Loucy (cell line): ENCODE data around the gene GOT1.

Source experiments
- CTCF ChIP-seq: fragments of 200-600 bp; sonication (generic); conservative IDR thresholded peaks from 2 replicates; pipeline ENCODE4 v1.5.1; 2014; ENCODE audit warnings: mild to moderate bottlenecking, antibody characterized with exemption, low read length
- EZH2phosphoT487 ChIP-seq: fragments of 200-600 bp; IDR thresholded peaks from 2 replicates; pipeline ENCODE4 v1.6.1; 2018; ENCODE audit warnings: antibody characterized with exemption, mild to moderate bottlenecking, moderate library complexity, borderline replicate concordance

- TF ChIP-seq CTCF (no peak), EZH2phosphoT487 (no peak)
Observed at GRCh38 chr10:99449023-99449422, 18.6 kb upstream of the GOT1 start.
